Measurements from ENCODE around the gene IQGAP2.

The IQGAP2 gene

GRCh38 chr5:76525956-76526355, 122.9 kb downstream of the IQGAP2 start:
- no peaks in the 10 kb centered on the region for H3K36me3 ChIP-seq (ENCODE audit: insufficient read depth, low read length)
- H3K9me3 ChIP-seq (ENCODE audit: insufficient read depth, low read depth, low read length) = no peaks in the 10 kb centered on the region
- no peaks in the 10 kb centered on the region for H4K20me1 ChIP-seq (ENCODE audit: insufficient read depth, low read length, poor library complexity, severe bottlenecking)
- H3K4me1 ChIP-seq (ENCODE audit: insufficient read depth, low read length, poor library complexity, severe bottlenecking) = peaks cover 78% of the 10 kb centered on the region
- no peak overlapping the region for H2AFZ ChIP-seq (ENCODE audit: low read length)
- no peaks in the 10 kb centered on the region for H3K27me3 ChIP-seq (ENCODE audit: insufficient read depth, low read length, poor library complexity, severe bottlenecking)
- H3F3A ChIP-seq (ENCODE audit: low read depth) = no peaks in the 10 kb centered on the region; the same call in 1 of the 2 replicates
- TF ChIP-seq EZH2phosphoT487 (IDR thresholded peaks at IDR 0.05; ENCODE audit: borderline replicate concordance) = no peak
- no peak for TF ChIP-seq CTCF (conservative IDR thresholded peaks at IDR 0.05; ENCODE audit: low read length)
- no peaks in the 10 kb centered on the region for H3K9me2 ChIP-seq (replicated peaks; ENCODE audit: low read depth, low read length)
- no peak overlapping the region for H3K4me3 ChIP-seq (ENCODE audit: low read length, poor library complexity, severe bottlenecking)
- H3K9ac ChIP-seq (ENCODE audit: low read depth, low read length, poor library complexity, severe bottlenecking) = no peak overlapping the region
- peak overlapping the region; percentile 25 for H3K4me2 ChIP-seq (ENCODE audit: low read depth, low read length, poor library complexity, severe bottlenecking)
- H3K79me2 ChIP-seq (ENCODE audit: insufficient read depth, low read length) = peaks cover 78% of the 10 kb centered on the region

- no peaks in the 10 kb centered on the region for H3K36me3 ChIP-seq (ENCODE audit: insufficient read depth, low read length)
- no peaks in the 10 kb centered on the region for H3K9me2 ChIP-seq (replicated peaks; ENCODE audit: low read depth, low read length)
- H3K27me3 ChIP-seq (ENCODE audit: insufficient read depth, low read length, poor library complexity, severe bottlenecking) = no peaks in the 10 kb centered on the region
- peak overlapping the region; percentile 25 for H3K4me2 ChIP-seq (ENCODE audit: low read depth, low read length, poor library complexity, severe bottlenecking)
- no peak overlapping the region for H2AFZ ChIP-seq (ENCODE audit: low read length)
- H3K9me3 ChIP-seq (ENCODE audit: insufficient read depth, low read depth, low read length) = no peaks in the 10 kb centered on the region
- peaks cover 83% of the 10 kb centered on the region for H3K4me1 ChIP-seq (ENCODE audit: insufficient read depth, low read length, poor library complexity, severe bottlenecking)
- H3K79me2 ChIP-seq (ENCODE audit: insufficient read depth, low read length) = peaks cover 74% of the 10 kb centered on the region
- no peak overlapping the region for H3K9ac ChIP-seq (ENCODE audit: low read depth, low read length, poor library complexity, severe bottlenecking)
- no peaks in the 10 kb centered on the region; the same call in 1 of the 2 replicates for H3F3A ChIP-seq (ENCODE audit: low read depth)
- no peak for TF ChIP-seq EZH2phosphoT487 (IDR thresholded peaks at IDR 0.05; ENCODE audit: borderline replicate concordance)
- no peak for TF ChIP-seq CTCF (conservative IDR thresholded peaks at IDR 0.05; ENCODE audit: low read length)
- H4K20me1 ChIP-seq (ENCODE audit: insufficient read depth, low read length, poor library complexity, severe bottlenecking) = no peaks in the 10 kb centered on the region
- H3K4me3 ChIP-seq (ENCODE audit: low read length, poor library complexity, severe bottlenecking) = no peak overlapping the region
Measured at GRCh38 chr5:76526950-76527583, 124.0 kb downstream of the IQGAP2 start.

- Histone ChIP-seq H3K9ac (ENCODE audit: low read depth, low read length, poor library complexity, severe bottlenecking) (no peak overlapping the region), H2AFZ (ENCODE audit: low read length) (no peak overlapping the region), H4K20me1 (ENCODE audit: insufficient read depth, low read length, poor library complexity, severe bottlenecking) (no peaks in the 10 kb centered on the region), H3K4me2 (ENCODE audit: low read depth, low read length, poor library complexity, severe bottlenecking) (peak overlapping the region; percentile 13), H3K36me3 (ENCODE audit: insufficient read depth, low read length) (no peaks in the 10 kb centered on the region), H3K9me3 (ENCODE audit: insufficient read depth, low read depth, low read length) (no peaks in the 10 kb centered on the region), H3K4me3 (ENCODE audit: low read length, poor library complexity, severe bottlenecking) (no peak overlapping the region), H3K4me1 (ENCODE audit: insufficient read depth, low read length, poor library complexity, severe bottlenecking) (peaks cover 83% of the 10 kb centered on the region), H3K9me2 (replicated peaks; ENCODE audit: low read depth, low read length) (no peaks in the 10 kb centered on the region), H3K79me2 (ENCODE audit: insufficient read depth, low read length) (peaks cover 74% of the 10 kb centered on the region), H3K27me3 (ENCODE audit: insufficient read depth, low read length, poor library complexity, severe bottlenecking) (no peaks in the 10 kb centered on the region), H3F3A (ENCODE audit: low read depth) (no peaks in the 10 kb centered on the region; the same call in 1 of the 2 replicates)
- TF ChIP-seq CTCF (conservative IDR thresholded peaks at IDR 0.05; ENCODE audit: low read length) (no peak), EZH2phosphoT487 (IDR thresholded peaks at IDR 0.05; ENCODE audit: borderline replicate concordance) (no peak)
Measured at GRCh38 chr5:76527685-76528161, 124.6 kb downstream of the IQGAP2 start.
